ENCODE data around the gene CBL. TPM values are rescaled to one million over a fixed set of nuclear protein-coding genes. Genes with fewer than 3 reads are reported as not detected.

CBL gene
- total RNA-seq, 1 experiment from 2014 or later = 56.4 TPM

GRCh38 chr11:119229741-119230140 lies 23.6 kb downstream of the CBL start:
- H2BK15ac ChIP-seq (ENCODE audit: low read depth, low read length) = no peak overlapping the region
- H3K79me1 ChIP-seq (ENCODE audit: insufficient read depth, low read depth, low read length, poor library complexity, severe bottlenecking) = peaks cover 5% of the 10 kb centered on the region
- H3K4me2 ChIP-seq (ENCODE audit: insufficient read depth, insufficient read length, low read length) = no peak overlapping the region
- no peak overlapping the region for H2AFZ ChIP-seq (ENCODE audit: low read length)
- no peak overlapping the region for H2AK5ac ChIP-seq (ENCODE audit: insufficient read length, low read length)
- no peak overlapping the region for H2BK20ac ChIP-seq (ENCODE audit: low read depth, low read length, poor library complexity, severe bottlenecking)
- no peak overlapping the region for H3K4ac ChIP-seq (ENCODE audit: low read depth, low read length)
- no peak overlapping the region for H3K18ac ChIP-seq (ENCODE audit: insufficient read length, low read depth, low read length)
- H2BK12ac ChIP-seq (ENCODE audit: insufficient read length, low read depth, low read length) = no peak overlapping the region
- Mint-ChIP-seq H3K27ac (no peak overlapping the region), H3K27me3 (ENCODE audit: low read depth) (no peaks in the 10 kb centered on the region), H3K4me1 (peaks cover 6 to 11% of the 10 kb centered on the region in 2 experiments), H3K9me3 (no peaks in the 10 kb centered on the region), H3K4me3 (no peak overlapping the region), H3K36me3 (ENCODE audit: insufficient read depth in 1 of 3, low read depth in 3 of 3) (peaks cover 8 to 32% (median 28%) of the 10 kb centered on the region in 3 experiments; a peak in 5 of 7 replicates)
- H3K79me2 ChIP-seq (ENCODE audit: insufficient read depth, low read length) = peaks cover 5% of the 10 kb centered on the region; the same call in 1 of the 2 replicates
- H3K27me3 ChIP-seq (ENCODE audit: insufficient read depth, low read length) = no peaks in the 10 kb centered on the region
- no peaks in the 10 kb centered on the region for H3K23me2 ChIP-seq (ENCODE audit: insufficient read length, low read depth, low read length, poor library complexity, severe bottlenecking)
- H3K27ac ChIP-seq (ENCODE audit: insufficient read length, low read depth, low read length) = no peak overlapping the region
- H3K23ac ChIP-seq (ENCODE audit: insufficient read length, low read depth, low read length) = no peak overlapping the region
- no CpG with 5 or more reads among the region's 4 CpGs for WGBS (ENCODE audit: extremely low coverage, insufficient read length, low lambda C conversion rate)
- H3K9me3 ChIP-seq (ENCODE audit: control insufficient read depth, low read depth, low read length) = no peaks in the 10 kb centered on the region
- H3K56ac ChIP-seq (ENCODE audit: insufficient read length, low read depth, low read length) = no peak overlapping the region
- H2BK5ac ChIP-seq (ENCODE audit: insufficient read length, low read length) = no peak overlapping the region
- H4K20me1 ChIP-seq (ENCODE audit: control insufficient read depth, insufficient read depth, insufficient read length) = no peaks in the 10 kb centered on the region
- H2BK120ac ChIP-seq (ENCODE audit: low read depth, low read length, poor library complexity, severe bottlenecking) = no peak overlapping the region
- H3K9ac ChIP-seq (ENCODE audit: extremely low read depth, insufficient read length, low read length) = no peak overlapping the region
- no peak for DNase-seq
- no peak overlapping the region for H3T11ph ChIP-seq (ENCODE audit: low read length)
- H4K5ac ChIP-seq (ENCODE audit: insufficient read length, low read depth, low read length) = no peak overlapping the region
- no peak overlapping the region for H4K91ac ChIP-seq (ENCODE audit: insufficient read length, low read depth, low read length)
- no peak for TF ChIP-seq CTCF (conservative IDR thresholded peaks at IDR 0.05)
- H3K4me1 ChIP-seq (ENCODE audit: insufficient read depth, low read length) = no peaks in the 10 kb centered on the region; the same call in 1 of the 2 replicates
- no peak overlapping the region for H3K14ac ChIP-seq (ENCODE audit: insufficient read depth, low read length)
- H4K8ac ChIP-seq (replicated peaks; ENCODE audit: insufficient read length, low read depth, low read length) = no peak overlapping the region

Data from H9 (cell line).